ENCODE measurements around the gene TAF4.

DNA sequence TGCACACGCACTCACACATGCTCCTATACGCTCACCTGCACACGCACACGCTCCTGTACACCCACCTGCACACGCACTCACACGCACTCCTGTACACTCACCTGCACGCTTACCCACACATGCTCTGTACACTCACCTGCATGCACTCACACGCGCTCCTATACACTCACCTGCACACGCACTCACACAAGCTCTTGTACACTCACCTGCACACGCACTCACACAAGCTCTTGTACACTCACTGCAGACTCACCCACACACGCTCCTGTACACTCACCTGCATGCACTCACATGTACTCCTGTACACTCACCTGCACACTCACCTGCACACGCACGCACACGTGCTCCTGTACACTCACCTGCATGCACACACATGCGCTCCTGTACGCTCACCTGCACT is 22.0 kb upstream of the TAF4 start:
- TF ChIP-seq RAD21 (conservative IDR thresholded peaks at IDR 0.05) (no peak), POLR2AphosphoS5 (IDR thresholded peaks at IDR 0.05) (no peak), TAF1 (IDR thresholded peaks at IDR 0.05; ENCODE audit: low read depth) (no peak), EZH2 (IDR thresholded peaks at IDR 0.05; ENCODE audit: borderline replicate concordance, insufficient read depth, low read length, poor library complexity, severe bottlenecking) (no peak), EP300 (conservative IDR thresholded peaks at IDR 0.05; ENCODE audit: poor library complexity, severe bottlenecking) (no peak)
- TF ChIP-seq, protein P1, sequence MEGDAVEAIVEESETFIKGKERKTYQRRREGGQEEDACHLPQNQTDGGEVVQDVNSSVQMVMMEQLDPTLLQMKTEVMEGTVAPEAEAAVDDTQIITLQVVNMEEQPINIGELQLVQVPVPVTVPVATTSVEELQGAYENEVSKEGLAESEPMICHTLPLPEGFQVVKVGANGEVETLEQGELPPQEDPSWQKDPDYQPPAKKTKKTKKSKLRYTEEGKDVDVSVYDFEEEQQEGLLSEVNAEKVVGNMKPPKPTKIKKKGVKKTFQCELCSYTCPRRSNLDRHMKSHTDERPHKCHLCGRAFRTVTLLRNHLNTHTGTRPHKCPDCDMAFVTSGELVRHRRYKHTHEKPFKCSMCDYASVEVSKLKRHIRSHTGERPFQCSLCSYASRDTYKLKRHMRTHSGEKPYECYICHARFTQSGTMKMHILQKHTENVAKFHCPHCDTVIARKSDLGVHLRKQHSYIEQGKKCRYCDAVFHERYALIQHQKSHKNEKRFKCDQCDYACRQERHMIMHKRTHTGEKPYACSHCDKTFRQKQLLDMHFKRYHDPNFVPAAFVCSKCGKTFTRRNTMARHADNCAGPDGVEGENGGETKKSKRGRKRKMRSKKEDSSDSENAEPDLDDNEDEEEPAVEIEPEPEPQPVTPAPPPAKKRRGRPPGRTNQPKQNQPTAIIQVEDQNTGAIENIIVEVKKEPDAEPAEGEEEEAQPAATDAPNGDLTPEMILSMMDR (IDR thresholded peaks at IDR 0.05; ENCODE audit: poor library complexity, severe bottlenecking): no peak
